HepG2 (cell line): ENCODE results near the gene SRCAP. TPM values are rescaled to one million over a fixed set of nuclear protein-coding genes. Genes with fewer than 3 reads are reported as not detected.

Experiments
- BATF2 ChIP-seq: sonication (generic); formaldehyde crosslinking; IDR thresholded peaks from 2 replicates; pipeline ENCODE4 v1.8.0; 2022; ENCODE audit warnings: mild to moderate bottlenecking, missing genetic modification reagents, moderate library complexity
- HIC2 ChIP-seq: sonication (generic); formaldehyde crosslinking; IDR thresholded peaks from 2 replicates; pipeline ENCODE4 v1.9.0; 2022; ENCODE audit warnings: low read depth, missing genetic modification reagents
- HNRNPH1 ChIP-seq: fragments of 200-400 bp; formaldehyde crosslinking; optimal IDR thresholded peaks from 2 replicates; pipeline ENCODE3; 2017; ENCODE audit warnings: mild to moderate bottlenecking, low read depth, low read length
- KLF6 ChIP-seq: IDR thresholded peaks from 2 replicates; pipeline ENCODE4 v1.8.0; 2016; ENCODE audit warnings: missing biosample characterization, missing genetic modification reagents
- MED13 ChIP-seq: sonication (generic); formaldehyde crosslinking; IDR thresholded peaks from 2 replicates; pipeline ENCODE4 v1.5.0; 2020; ENCODE audit warnings: missing genetic modification reagents
- MEIS2 ChIP-seq: sonication (generic); formaldehyde crosslinking; IDR thresholded peaks from 2 replicates; pipeline ENCODE4 v1.9.0; 2021; ENCODE audit warnings: mild to moderate bottlenecking, missing genetic modification reagents
- RFX5 ChIP-seq: IDR thresholded peaks from 2 replicates; pipeline ENCODE4 v1.6.1; 2011; ENCODE audit warnings: low read depth, low read length, improper control_type of control experiment
- SP2 ChIP-seq: sonication (generic); formaldehyde crosslinking; IDR thresholded peaks from 2 replicates; pipeline ENCODE4 v1.5.1; 2020; ENCODE audit warnings: mild to moderate bottlenecking, missing genetic modification reagents
- U2AF1 ChIP-seq: fragments of 200-400 bp; formaldehyde crosslinking; optimal IDR thresholded peaks from 2 replicates; pipeline ENCODE3; 2017; ENCODE audit warnings: mild to moderate bottlenecking, low read depth, low read length
- ZBTB38 ChIP-seq: sonication (generic); formaldehyde crosslinking; IDR thresholded peaks from 2 replicates; pipeline ENCODE4 v1.5.1; 2020; ENCODE audit warnings: mild to moderate bottlenecking, missing genetic modification reagents
- ZBTB7A ChIP-seq: sonication (generic); formaldehyde crosslinking; IDR thresholded peaks from 2 replicates; pipeline ENCODE4 v1.8.0; 2022; ENCODE audit warnings: mild to moderate bottlenecking, missing genetic modification reagents
- ZFP41 ChIP-seq: sonication (generic); formaldehyde crosslinking; IDR thresholded peaks from 2 replicates; pipeline ENCODE4 v1.4.0; 2020; ENCODE audit warnings: mild to moderate bottlenecking, missing genetic modification reagents, borderline replicate concordance
- ZNF263 ChIP-seq: sonication (generic); formaldehyde crosslinking; IDR thresholded peaks from 2 replicates; pipeline ENCODE4 v1.4.0; 2020; ENCODE audit warnings: missing genetic modification reagents
- ZNF362 ChIP-seq: sonication (generic); formaldehyde crosslinking; IDR thresholded peaks from 2 replicates; pipeline ENCODE4 v1.4.0; 2020; ENCODE audit warnings: missing genetic modification reagents, mild to moderate bottlenecking, borderline replicate concordance
- ZNF451 ChIP-seq: sonication (generic); formaldehyde crosslinking; IDR thresholded peaks from 2 replicates; pipeline ENCODE4 v1.5.0; 2020; ENCODE audit warnings: mild to moderate bottlenecking, missing genetic modification reagents
- ZNF501 ChIP-seq: sonication (generic); formaldehyde crosslinking; IDR thresholded peaks from 2 replicates; pipeline ENCODE4 v1.5.1; 2020; ENCODE audit warnings: mild to moderate bottlenecking, moderate library complexity, missing genetic modification reagents
- ZNF569 ChIP-seq: sonication (generic); formaldehyde crosslinking; IDR thresholded peaks from 2 replicates; pipeline ENCODE4 v1.5.0; 2020; ENCODE audit warnings: mild to moderate bottlenecking, missing genetic modification reagents, moderate library complexity, borderline replicate concordance
- ZNF577 ChIP-seq: sonication (generic); formaldehyde crosslinking; IDR thresholded peaks from 2 replicates; pipeline ENCODE4 v1.4.0; 2020; ENCODE audit warnings: mild to moderate bottlenecking, low read depth, missing genetic modification reagents, borderline replicate concordance
- ZNF589 ChIP-seq: sonication (generic); formaldehyde crosslinking; conservative IDR thresholded peaks from 2 replicates; pipeline ENCODE4 v1.8.0; 2022; ENCODE audit warnings: mild to moderate bottlenecking, moderate library complexity, missing genetic modification reagents
- polyA plus RNA-seq, 8 experiments: library from polyadenylated mRNA; depleted of rRNA in 3 of 8; stranded (reverse) in 7 of 8; unstranded in 1 of 8; fragments of >200 nt; fragmentation: Illumina TruSeq in 4 of 8; extraction: Trizol in 4 of 8; gene quantifications; 2 replicates each; pipeline versions ENCODE4 v1.2.1 to v1.2.3, GENCODE V29; 2011 to 2016; ENCODE audit warnings: low read depth in 4 of 8, missing spikeins in 1 of 8, mixed read lengths in 1 of 8; ENCODE audit not compliant: insufficient read depth in 1 of 8
- total RNA-seq, 5 experiments: library from RNA; depleted of rRNA; stranded (reverse); fragments of >200 nt; fragmentation: Illumina TruSeq; extraction: Trizol; gene quantifications; 2 replicates each; pipeline ENCODE4 v1.2.3, GENCODE V29; 2016; ENCODE audit warnings: low read depth in 1 of 5
- TF ChIP-seq, protein P1 (sequence below): conservative IDR thresholded peaks from 2 replicates; pipeline ENCODE4 v1.6.1; 2018; ENCODE audit warnings: missing genetic modification reagents
- TF ChIP-seq, protein P2 (sequence below): sonication (generic); formaldehyde crosslinking; IDR thresholded peaks from 2 replicates; pipeline ENCODE4 v1.5.1; 2020; ENCODE audit warnings: missing genetic modification reagents, mild to moderate bottlenecking, borderline replicate concordance
- TF ChIP-seq, protein P3 (sequence below): sonication (generic); formaldehyde crosslinking; IDR thresholded peaks from 2 replicates; pipeline ENCODE4 v1.5.1; 2020; ENCODE audit warnings: missing genetic modification reagents, mild to moderate bottlenecking, borderline replicate concordance

Gene SRCAP
- total and polyA plus RNA-seq, 2 of the 13 experiments (the other 11 are each of a cell fraction or from before 2014, with no cell fraction given) = 4.9 to 9.0 TPM

DNA sequence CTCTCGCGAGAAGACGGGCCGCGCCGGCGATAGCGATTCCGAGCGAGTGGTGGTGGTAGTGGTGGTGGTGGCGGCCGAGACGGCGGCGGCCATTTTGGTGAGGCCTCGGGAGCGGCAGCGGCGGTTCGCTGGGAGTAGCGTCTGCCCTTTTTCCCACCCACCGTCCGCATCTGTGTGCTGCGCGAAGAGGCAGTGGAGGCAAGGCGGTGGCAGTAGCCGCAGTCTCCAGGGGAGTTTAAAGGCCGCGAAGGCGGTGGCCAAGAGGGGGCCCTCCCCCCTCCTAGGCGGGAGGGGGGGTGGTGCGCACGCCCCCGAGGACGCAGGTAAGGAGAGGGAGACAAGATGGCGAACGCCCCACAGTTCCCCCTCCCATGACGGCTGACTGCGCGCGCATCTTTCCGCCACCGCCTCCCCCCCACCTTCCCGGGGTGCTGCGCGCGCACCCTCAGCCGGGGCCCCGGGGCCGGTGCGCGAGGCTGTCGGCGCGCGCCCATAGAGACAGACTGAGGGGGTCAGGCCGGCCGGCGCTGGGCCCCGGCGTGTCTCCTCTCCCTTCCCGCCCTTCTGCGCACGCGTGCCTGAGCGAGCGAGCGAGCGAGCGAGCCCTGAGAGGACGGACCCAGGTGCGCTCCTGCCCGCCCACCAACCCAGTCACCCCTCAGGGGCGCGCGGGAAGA, 694 bp upstream of the SRCAP start (continued):
- peak; percentile 83 for TF ChIP-seq MEIS2 (CRISPR knock-in tag)
- peak; percentile 96; the same call in 1 of the 2 replicates for TF ChIP-seq BATF2 (CRISPR knock-in tag)
- TF ChIP-seq ZNF501 (CRISPR knock-in tag) = peak; percentile 97
- TF ChIP-seq SP2 (CRISPR knock-in tag) = peak; percentile 52; the same call in 1 of the 2 replicates
- TF ChIP-seq ZBTB7A (CRISPR knock-in tag) = peak; percentile 76
- TF ChIP-seq ZNF451 = peak; percentile 73; the same call in 1 of the 2 replicates
- peak; percentile 76 for TF ChIP-seq ZNF577 (CRISPR knock-in tag)
- TF ChIP-seq ZNF569 (CRISPR knock-in tag) = 0 out of 2 replicates have a peak, but pooled peaks have one; percentile 83
- peak; percentile 54 for TF ChIP-seq HIC2
- TF ChIP-seq, protein P1, sequence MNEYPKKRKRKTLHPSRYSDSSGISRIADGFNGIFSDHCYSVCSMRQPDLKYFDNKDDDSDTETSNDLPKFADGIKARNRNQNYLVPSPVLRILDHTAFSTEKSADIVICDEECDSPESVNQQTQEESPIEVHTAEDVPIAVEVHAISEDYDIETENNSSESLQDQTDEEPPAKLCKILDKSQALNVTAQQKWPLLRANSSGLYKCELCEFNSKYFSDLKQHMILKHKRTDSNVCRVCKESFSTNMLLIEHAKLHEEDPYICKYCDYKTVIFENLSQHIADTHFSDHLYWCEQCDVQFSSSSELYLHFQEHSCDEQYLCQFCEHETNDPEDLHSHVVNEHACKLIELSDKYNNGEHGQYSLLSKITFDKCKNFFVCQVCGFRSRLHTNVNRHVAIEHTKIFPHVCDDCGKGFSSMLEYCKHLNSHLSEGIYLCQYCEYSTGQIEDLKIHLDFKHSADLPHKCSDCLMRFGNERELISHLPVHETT = peak; percentile 97
- peak; percentile 53 for TF ChIP-seq HNRNPH1
- no peak for TF ChIP-seq ZNF362 (CRISPR knock-in tag)
- TF ChIP-seq U2AF1 = peak; percentile 33
- TF ChIP-seq, protein P2, sequence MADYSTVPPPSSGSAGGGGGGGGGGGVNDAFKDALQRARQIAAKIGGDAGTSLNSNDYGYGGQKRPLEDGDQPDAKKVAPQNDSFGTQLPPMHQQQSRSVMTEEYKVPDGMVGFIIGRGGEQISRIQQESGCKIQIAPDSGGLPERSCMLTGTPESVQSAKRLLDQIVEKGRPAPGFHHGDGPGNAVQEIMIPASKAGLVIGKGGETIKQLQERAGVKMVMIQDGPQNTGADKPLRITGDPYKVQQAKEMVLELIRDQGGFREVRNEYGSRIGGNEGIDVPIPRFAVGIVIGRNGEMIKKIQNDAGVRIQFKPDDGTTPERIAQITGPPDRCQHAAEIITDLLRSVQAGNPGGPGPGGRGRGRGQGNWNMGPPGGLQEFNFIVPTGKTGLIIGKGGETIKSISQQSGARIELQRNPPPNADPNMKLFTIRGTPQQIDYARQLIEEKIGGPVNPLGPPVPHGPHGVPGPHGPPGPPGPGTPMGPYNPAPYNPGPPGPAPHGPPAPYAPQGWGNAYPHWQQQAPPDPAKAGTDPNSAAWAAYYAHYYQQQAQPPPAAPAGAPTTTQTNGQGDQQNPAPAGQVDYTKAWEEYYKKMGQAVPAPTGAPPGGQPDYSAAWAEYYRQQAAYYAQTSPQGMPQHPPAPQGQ = peak; percentile 62; the same call in 1 of the 2 replicates
- TF ChIP-seq ZFP41 (CRISPR knock-in tag) = no peak; the same call in 1 of the 2 replicates
- no peak for TF ChIP-seq RFX5
- TF ChIP-seq ZNF263 (CRISPR knock-in tag) = no peak
- TF ChIP-seq ZNF589 (CRISPR knock-in tag) = peak; percentile 81; the same call in 1 of the 2 replicates
- TF ChIP-seq MED13 (CRISPR knock-in tag) = 0 out of 2 replicates have a peak, but pooled peaks have one; percentile 13
- TF ChIP-seq, protein P3, sequence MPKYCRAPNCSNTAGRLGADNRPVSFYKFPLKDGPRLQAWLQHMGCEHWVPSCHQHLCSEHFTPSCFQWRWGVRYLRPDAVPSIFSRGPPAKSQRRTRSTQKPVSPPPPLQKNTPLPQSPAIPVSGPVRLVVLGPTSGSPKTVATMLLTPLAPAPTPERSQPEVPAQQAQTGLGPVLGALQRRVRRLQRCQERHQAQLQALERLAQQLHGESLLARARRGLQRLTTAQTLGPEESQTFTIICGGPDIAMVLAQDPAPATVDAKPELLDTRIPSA = no peak
- TF ChIP-seq ZBTB38 = peak; percentile 91; the same call in 1 of the 2 replicates
- TF ChIP-seq KLF6 (CRISPR knock-in tag) = peak; percentile 87
